Measurements from ENCODE around the gene GGA1.
A peak's percentile ranks its signal among the peaks of the same experiment; 100 is the strongest.

GGA1 gene

GRCh38 chr22:37608477-37609239 is at the start of gene GGA1:
Gene GGA1, plus strand, starts transcription at chr22:37608834. Its CDS starts 27 bp downstream, at chr22:37608861.
- DNase-seq (ENCODE audit: low read depth in 2 of 2) = peak; percentile 94 to 95

GRCh38 chr22:37559521-37559900 is 49.1 kb upstream of the GGA1 start:
- no peak for DNase-seq (ENCODE audit: low read depth in 2 of 2)

GRCh38 chr22:37559901-37560607 is 48.6 kb upstream of the GGA1 start, which contains the start of gene CDC42EP1:
Gene CDC42EP1, plus strand, starts transcription at chr22:37560480. Its CDS starts 5,870 bp downstream, at chr22:37566350.
- no peak for DNase-seq (ENCODE audit: low read depth in 2 of 2)

- no peak for DNase-seq (ENCODE audit: low read depth in 2 of 2)
Measured at GRCh38 chr22:37560608-37561211, 47.9 kb upstream of the GGA1 start.

- DNase-seq (ENCODE audit: low read depth in 2 of 2) = peak; percentile 65 to 66
Measured at GRCh38 chr22:37561212-37562048, 47.2 kb upstream of the GGA1 start.

- no peak for DNase-seq (ENCODE audit: low read depth in 2 of 2)
Measured at GRCh38 chr22:37562049-37562875, 46.4 kb upstream of the GGA1 start.

- DNase-seq (ENCODE audit: low read depth in 2 of 2) = peak; percentile 71 to 73
Measured at GRCh38 chr22:37563153-37564081, 45.2 kb upstream of the GGA1 start.

GRCh38 chr22:37564111-37564711 is 44.4 kb upstream of the GGA1 start:
- DNase-seq (ENCODE audit: low read depth in 2 of 2) = no peak

GRCh38 chr22:37565830-37566229 is 42.8 kb upstream of the GGA1 start:
- DNase-seq (ENCODE audit: low read depth in 2 of 2) = no peak

- no peak for DNase-seq (ENCODE audit: low read depth in 2 of 2)
Measured at GRCh38 chr22:37566329-37566837, 42.3 kb upstream of the GGA1 start.

GRCh38 chr22:37566903-37567798 is 41.5 kb upstream of the GGA1 start:
- DNase-seq (ENCODE audit: low read depth in 2 of 2) = no peak

GRCh38 chr22:37568012-37568411 is 40.6 kb upstream of the GGA1 start:
- no peak for DNase-seq (ENCODE audit: low read depth in 2 of 2)

- no peak for DNase-seq (ENCODE audit: low read depth in 2 of 2)
Measured at GRCh38 chr22:37568448-37569008, 40.1 kb upstream of the GGA1 start.

- DNase-seq (ENCODE audit: low read depth in 2 of 2) = no peak
Measured at GRCh38 chr22:37569009-37569920, 39.4 kb upstream of the GGA1 start.

GRCh38 chr22:37569921-37570660 is 38.5 kb upstream of the GGA1 start:
- DNase-seq (ENCODE audit: low read depth in 2 of 2) = no peak

- no peak for DNase-seq (ENCODE audit: low read depth in 2 of 2)
Measured at GRCh38 chr22:37570661-37570976, 38.0 kb upstream of the GGA1 start.
